Lower leg skin (tissue), 3 donors: Measurements from ENCODE around the gene DOCK11.

Experiments used
- POLR2A ChIP-seq, 2 donors: fragments of 450-650 bp; IDR thresholded peaks; one replicate each; pipeline ENCODE4 v1.6.1; 2016 to 2017; ENCODE audit warnings: antibody characterized with exemption in 2 of 2, mild to moderate bottlenecking in 1 of 2, moderate library complexity in 1 of 2
- TF ChIP-seq, protein P1 (sequence below), 3 donors: fragments of 450-650 bp; IDR thresholded peaks; one replicate each; pipeline ENCODE4 v1.5.1; 2016; ENCODE audit warnings: antibody characterized with exemption in 3 of 3, mild to moderate bottlenecking in 3 of 3, moderate library complexity in 2 of 3

DNA sequence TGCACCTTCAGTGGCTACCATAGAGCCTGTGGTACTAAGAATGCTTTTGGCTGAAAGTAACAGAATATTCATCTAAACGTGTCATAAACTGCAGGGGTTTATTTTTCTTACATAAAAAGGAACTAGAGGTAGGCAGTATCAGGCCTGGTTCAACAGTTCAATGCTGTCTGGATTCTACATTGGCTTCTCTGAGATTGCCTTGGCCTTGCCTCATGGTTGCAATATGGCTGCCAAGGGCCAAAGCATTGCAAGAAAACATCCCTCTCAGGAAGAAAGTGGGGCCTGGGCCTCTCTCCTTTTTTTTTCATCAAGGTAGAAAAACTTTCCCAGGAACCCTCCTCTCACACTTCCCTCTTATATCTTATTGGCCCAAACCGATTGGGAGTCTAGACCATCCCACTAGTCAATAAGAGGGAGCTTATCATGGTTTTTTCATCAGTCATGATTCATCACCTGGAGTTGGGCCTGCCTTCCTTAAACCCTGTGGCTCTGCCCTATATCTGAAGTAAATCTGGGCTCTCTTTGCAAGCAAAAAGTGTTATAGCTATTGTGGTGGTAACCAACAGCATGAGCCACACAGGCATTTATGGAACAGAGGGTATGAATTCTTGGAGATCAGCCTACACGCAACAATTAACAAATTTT, 1.8 kb upstream of the DOCK11 start:
- TF ChIP-seq, protein P1, sequence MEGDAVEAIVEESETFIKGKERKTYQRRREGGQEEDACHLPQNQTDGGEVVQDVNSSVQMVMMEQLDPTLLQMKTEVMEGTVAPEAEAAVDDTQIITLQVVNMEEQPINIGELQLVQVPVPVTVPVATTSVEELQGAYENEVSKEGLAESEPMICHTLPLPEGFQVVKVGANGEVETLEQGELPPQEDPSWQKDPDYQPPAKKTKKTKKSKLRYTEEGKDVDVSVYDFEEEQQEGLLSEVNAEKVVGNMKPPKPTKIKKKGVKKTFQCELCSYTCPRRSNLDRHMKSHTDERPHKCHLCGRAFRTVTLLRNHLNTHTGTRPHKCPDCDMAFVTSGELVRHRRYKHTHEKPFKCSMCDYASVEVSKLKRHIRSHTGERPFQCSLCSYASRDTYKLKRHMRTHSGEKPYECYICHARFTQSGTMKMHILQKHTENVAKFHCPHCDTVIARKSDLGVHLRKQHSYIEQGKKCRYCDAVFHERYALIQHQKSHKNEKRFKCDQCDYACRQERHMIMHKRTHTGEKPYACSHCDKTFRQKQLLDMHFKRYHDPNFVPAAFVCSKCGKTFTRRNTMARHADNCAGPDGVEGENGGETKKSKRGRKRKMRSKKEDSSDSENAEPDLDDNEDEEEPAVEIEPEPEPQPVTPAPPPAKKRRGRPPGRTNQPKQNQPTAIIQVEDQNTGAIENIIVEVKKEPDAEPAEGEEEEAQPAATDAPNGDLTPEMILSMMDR (IDR thresholded peaks at IDR 0.05): no peak
- no peak for TF ChIP-seq POLR2A (IDR thresholded peaks at IDR 0.05)
